Thyroid gland (tissue), 4 donors: ENCODE data around the gene NRTN. TPM values are rescaled to one million over a fixed set of nuclear protein-coding genes. Genes with fewer than 3 reads are reported as not detected.

Source experiments
- DNase-seq, 2 donors: peaks; one replicate each; pipeline ENCODE4 v3.0.0-alpha.2; 2019
- H3K27ac ChIP-seq, 3 donors: fragments of 200-600 bp; sonication (generic); 1 replicate in 2 of 3; 2 replicates in 1 of 3; pipeline ENCODE4 v1.5.1; 2016 to 2019; ENCODE audit warnings: mild to moderate bottlenecking in 1 of 3, moderate library complexity in 1 of 3
- H3K27me3 ChIP-seq: fragments of 200-600 bp; sonication (generic); one replicate; pipeline ENCODE4 v1.5.1; 2019
- H3K36me3 ChIP-seq, 2 donors: fragments of 200-600 bp; sonication (generic); one replicate each; pipeline ENCODE4 v1.5.1; 2016 to 2019
- H3K4me1 ChIP-seq, 2 donors: fragments of 200-600 bp; sonication (generic); one replicate each; pipeline ENCODE4 v1.5.1; 2017 to 2019
- H3K4me3 ChIP-seq, 3 donors: fragments of 200-600 bp; sonication (generic); replicated peaks in 1 of 3; 1 replicate in 2 of 3; 2 replicates in 1 of 3; pipeline ENCODE4 v1.5.1; 2016; ENCODE audit warnings: mild to moderate bottlenecking in 1 of 3
- H3K9me3 ChIP-seq: fragments of 200-600 bp; sonication (generic); one replicate; pipeline ENCODE4 v1.5.1; 2017
- CTCF ChIP-seq, 6 experiments: fragments of 200-600 bp in 3 of 6; fragments of 450-650 bp in 3 of 6; sonication (generic) in 3 of 6; IDR thresholded peaks; one replicate each; pipeline ENCODE4 v1.5.1; 2016 to 2019; ENCODE audit warnings: antibody characterized with exemption in 6 of 6, mild to moderate bottlenecking in 2 of 6, inconsistent platforms in 1 of 6, moderate library complexity in 1 of 6
- POLR2A ChIP-seq, 2 donors: fragments of 450-650 bp; IDR thresholded peaks; one replicate each; pipeline ENCODE4 v1.6.1; 2017; ENCODE audit warnings: antibody characterized with exemption in 2 of 2, mild to moderate bottlenecking in 2 of 2, moderate library complexity in 1 of 2
- WGBS, 2 donors: methylation state at CpG; one replicate each; pipeline ENCODE4 v1.1.5; 2017; 5-methylcytosine and 5-hydroxymethylcytosine counted together
- intact Hi-C: fragments of 100-400 bp; cut with DNase I; formaldehyde crosslinking; loops from one replicate; pipeline ENCODE4 v1.15.1; 2023
- total RNA-seq, 4 donors: library from RNA; depleted of rRNA; stranded (reverse); fragments of >200 nt; gene quantifications; one replicate each; pipeline ENCODE4 v1.2.3, GENCODE V29; 2016

Gene NRTN
- total RNA-seq, 4 donors from 2014 or later: 0.71 to 8.1 (median 1.3) TPM

- TF ChIP-seq POLR2A (IDR thresholded peaks at IDR 0.05) (no peak), CTCF (IDR thresholded peaks at IDR 0.05) (no peak)
- no peaks in the 10 kb centered on the region for H3K36me3 ChIP-seq
- WGBS, 2 donors: 83 to 91% methylated on average over 16 to 21 of the region's 21 CpGs
- H3K4me1 ChIP-seq: peaks cover 9 to 19% of the 10 kb centered on the region in 2 donors
- intact Hi-C loops: loop anchor here (5.0 to 10.0 kb wide), 2 partner anchors 157 to 214 kb away; no protein-coding TSS in a partner anchor
- no peak for DNase-seq
- H3K27ac ChIP-seq: no peak overlapping the region
- peaks cover 3% of the 10 kb centered on the region for H3K27me3 ChIP-seq
- no peaks in the 10 kb centered on the region for H3K9me3 ChIP-seq
- H3K4me3 ChIP-seq: no peak overlapping the region
These were observed 3.4 kb downstream of the NRTN start for GRCh38 chr19:5808120-5808816.

- H3K27ac ChIP-seq: no peak overlapping the region
- no peak for DNase-seq
- H3K4me1 ChIP-seq: peaks cover 3 to 14% of the 10 kb centered on the region in 2 donors
- 87 to 91% methylated on average over 9 of the region's 9 CpGs for WGBS, 2 donors
- H3K36me3 ChIP-seq: no peaks in the 10 kb centered on the region
- intact Hi-C loops: loop anchor here (5.0 to 10.0 kb wide), 2 partner anchors 156 to 213 kb away; no protein-coding TSS in a partner anchor
- no peaks in the 10 kb centered on the region for H3K9me3 ChIP-seq
- H3K27me3 ChIP-seq: no peaks in the 10 kb centered on the region
- H3K4me3 ChIP-seq: no peak overlapping the region
- TF ChIP-seq CTCF (IDR thresholded peaks at IDR 0.05) (no peak), POLR2A (IDR thresholded peaks at IDR 0.05) (no peak)
These were observed 4.2 kb downstream of the NRTN start for GRCh38 chr19:5809053-5809452.

- no peaks in the 10 kb centered on the region for H3K36me3 ChIP-seq
- WGBS, 2 donors: 79 to 86% methylated on average over 10 of the region's 10 CpGs
These were observed 4.6 kb downstream of the NRTN start for GRCh38 chr19:5809469-5809868.

GRCh38 chr19:5811117-5811516 lies 6.2 kb downstream of the NRTN start:
- intact Hi-C loops: no loop called here
- Histone ChIP-seq H3K27ac (no peak overlapping the region), H3K27me3 (no peaks in the 10 kb centered on the region), H3K4me1 (peaks cover 0 to under 1% of the 10 kb centered on the region in 2 donors), H3K36me3 (no peaks in the 10 kb centered on the region), H3K4me3 (no peak overlapping the region), H3K9me3 (no peaks in the 10 kb centered on the region)
- WGBS, 2 donors: 88 to 89% methylated on average over 4 of the region's 4 CpGs
- no peak for DNase-seq
- TF ChIP-seq POLR2A (IDR thresholded peaks at IDR 0.05) (no peak), CTCF (IDR thresholded peaks at IDR 0.05) (no peak)

More at GRCh38 chr19:5809469-5809868, 4.6 kb downstream of the NRTN start:
- Histone ChIP-seq H3K27ac (no peak overlapping the region), H3K27me3 (no peaks in the 10 kb centered on the region), H3K9me3 (no peaks in the 10 kb centered on the region), H3K4me1 (peaks cover 2 to 12% of the 10 kb centered on the region in 2 donors), H3K4me3 (no peak overlapping the region)
- intact Hi-C loops: loop anchor here (5.0 to 10.0 kb wide), 2 partner anchors 155 to 213 kb away; no protein-coding TSS in a partner anchor
- no peak for TF ChIP-seq POLR2A (IDR thresholded peaks at IDR 0.05)
- TF ChIP-seq CTCF (IDR thresholded peaks at IDR 0.05): no peak
- DNase-seq: no peak

- intact Hi-C loops: no loop called here
- DNase-seq: no peak
- no peak overlapping the region for H3K4me3 ChIP-seq
- no peak overlapping the region for H3K27ac ChIP-seq
- WGBS, 2 donors: 73 to 76% methylated on average over 8 to 9 of the region's 9 CpGs
- TF ChIP-seq CTCF (IDR thresholded peaks at IDR 0.05): no peak
- TF ChIP-seq POLR2A (IDR thresholded peaks at IDR 0.05): no peak
- no peaks in the 10 kb centered on the region for H3K27me3 ChIP-seq
- no peaks in the 10 kb centered on the region for H3K9me3 ChIP-seq
- H3K36me3 ChIP-seq: no peaks in the 10 kb centered on the region
- H3K4me1 ChIP-seq: no peaks in the 10 kb centered on the region
These were observed 9.4 kb downstream of the NRTN start for GRCh38 chr19:5814123-5814851.
